Measurements from ENCODE around the gene AFMID.

AFMID gene

GRCh38 chr17:78242024-78242742 lies 55.0 kb downstream of the AFMID start:
- H3K4me2 ChIP-seq (ENCODE audit: low read depth, low read length, poor library complexity, severe bottlenecking): peak overlapping the region; percentile 48
- peak overlapping the region; percentile 49 for H3K9ac ChIP-seq (ENCODE audit: low read length)
- no peaks in the 10 kb centered on the region for H3K79me2 ChIP-seq (ENCODE audit: insufficient read depth, low read length)
- no peaks in the 10 kb centered on the region for H3K27me3 ChIP-seq (ENCODE audit: low read length)
- no peaks in the 10 kb centered on the region for H3K9me2 ChIP-seq (replicated peaks; ENCODE audit: insufficient read depth, low read length)
- H3K9me3 ChIP-seq (ENCODE audit: insufficient read depth, low read length): no peaks in the 10 kb centered on the region
- H3K4me3 ChIP-seq (ENCODE audit: insufficient read depth, low read length, poor library complexity, severe bottlenecking): peak overlapping the region; percentile 5
- peak overlapping the region; percentile 96 for H3K27ac ChIP-seq (ENCODE audit: low read depth, low read length)
- no peaks in the 10 kb centered on the region for H4K20me1 ChIP-seq (ENCODE audit: low read depth, low read length)
- TF ChIP-seq CTCF (IDR thresholded peaks at IDR 0.05; ENCODE audit: insufficient read depth, low read length, poor library complexity, severe bottlenecking) (no peak), EZH2phosphoT487 (conservative IDR thresholded peaks at IDR 0.05; ENCODE audit: low read length) (no peak)
- no peak overlapping the region for H2AFZ ChIP-seq (ENCODE audit: low read depth, low read length, severe bottlenecking)
- H3K36me3 ChIP-seq (ENCODE audit: low read length): no peaks in the 10 kb centered on the region
- peaks cover 31% of the 10 kb centered on the region for H3F3A ChIP-seq (ENCODE audit: insufficient read depth)

GRCh38 chr17:78247304-78247703 lies 60.1 kb downstream of the AFMID start:
- no peaks in the 10 kb centered on the region for H3K36me3 ChIP-seq (ENCODE audit: low read length)
- H3K4me2 ChIP-seq (ENCODE audit: low read depth, low read length, poor library complexity, severe bottlenecking): no peak overlapping the region
- H3K27ac ChIP-seq (ENCODE audit: low read depth, low read length): no peak overlapping the region
- no peaks in the 10 kb centered on the region for H3K79me2 ChIP-seq (ENCODE audit: insufficient read depth, low read length)
- no peaks in the 10 kb centered on the region for H3K27me3 ChIP-seq (ENCODE audit: low read length)
- TF ChIP-seq EZH2phosphoT487 (conservative IDR thresholded peaks at IDR 0.05; ENCODE audit: low read length): no peak
- no peak for TF ChIP-seq CTCF (IDR thresholded peaks at IDR 0.05; ENCODE audit: insufficient read depth, low read length, poor library complexity, severe bottlenecking)
- H3K4me3 ChIP-seq (ENCODE audit: insufficient read depth, low read length, poor library complexity, severe bottlenecking): no peak overlapping the region
- no peaks in the 10 kb centered on the region for H4K20me1 ChIP-seq (ENCODE audit: low read depth, low read length)
- no peaks in the 10 kb centered on the region for H3K9me3 ChIP-seq (ENCODE audit: insufficient read depth, low read length)
- H3K9ac ChIP-seq (ENCODE audit: low read length): no peak overlapping the region
- H2AFZ ChIP-seq (ENCODE audit: low read depth, low read length, severe bottlenecking): no peak overlapping the region
- no peaks in the 10 kb centered on the region for H3K9me2 ChIP-seq (replicated peaks; ENCODE audit: insufficient read depth, low read length)
- H3F3A ChIP-seq (ENCODE audit: insufficient read depth): peaks cover 19% of the 10 kb centered on the region

- H3K27me3 ChIP-seq (ENCODE audit: low read length): no peaks in the 10 kb centered on the region
- H3K9me3 ChIP-seq (ENCODE audit: insufficient read depth, low read length): no peaks in the 10 kb centered on the region
- no peak overlapping the region for H2AFZ ChIP-seq (ENCODE audit: low read depth, low read length, severe bottlenecking)
- no peak overlapping the region for H3K4me3 ChIP-seq (ENCODE audit: insufficient read depth, low read length, poor library complexity, severe bottlenecking)
- H3K79me2 ChIP-seq (ENCODE audit: insufficient read depth, low read length): no peaks in the 10 kb centered on the region
- no peaks in the 10 kb centered on the region for H3K36me3 ChIP-seq (ENCODE audit: low read length)
- TF ChIP-seq EZH2phosphoT487 (conservative IDR thresholded peaks at IDR 0.05; ENCODE audit: low read length) (no peak), CTCF (IDR thresholded peaks at IDR 0.05; ENCODE audit: insufficient read depth, low read length, poor library complexity, severe bottlenecking) (no peak)
- no peak overlapping the region for H3K27ac ChIP-seq (ENCODE audit: low read depth, low read length)
- no peak overlapping the region for H3K4me2 ChIP-seq (ENCODE audit: low read depth, low read length, poor library complexity, severe bottlenecking)
- H4K20me1 ChIP-seq (ENCODE audit: low read depth, low read length): no peaks in the 10 kb centered on the region
- no peaks in the 10 kb centered on the region for H3K9me2 ChIP-seq (replicated peaks; ENCODE audit: insufficient read depth, low read length)
- H3K9ac ChIP-seq (ENCODE audit: low read length): no peak overlapping the region
- H3F3A ChIP-seq (ENCODE audit: insufficient read depth): peaks cover 17% of the 10 kb centered on the region
Observed at GRCh38 chr17:78248051-78248914, 61.1 kb downstream of the AFMID start.
